ENCODE measurements around the gene CYP39A1.

Gene CYP39A1

GRCh38 chr6:46525583-46525982, 127.0 kb downstream of the CYP39A1 start:
- Histone ChIP-seq H3K79me2 (ENCODE audit: insufficient read depth, low read depth) (no peaks in the 10 kb centered on the region), H3K4me3 (IDR thresholded peaks at IDR 0.05; ENCODE audit: insufficient read depth, low read depth, low read length) (no peak overlapping the region), H4K20me1 (ENCODE audit: insufficient read depth) (no peaks in the 10 kb centered on the region), H3K27ac (no peak overlapping the region), H2AFZ (ENCODE audit: low read depth) (no peak overlapping the region), H3K4me2 (no peak overlapping the region), H3K27me3 (ENCODE audit: insufficient read depth, low read depth) (no peaks in the 10 kb centered on the region), H3K9ac (no peak overlapping the region), H3K36me3 (ENCODE audit: insufficient read depth) (no peaks in the 10 kb centered on the region), H3K4me1 (ENCODE audit: low read depth, poor library complexity, severe bottlenecking) (no peaks in the 10 kb centered on the region)
- TF ChIP-seq, protein P1, sequence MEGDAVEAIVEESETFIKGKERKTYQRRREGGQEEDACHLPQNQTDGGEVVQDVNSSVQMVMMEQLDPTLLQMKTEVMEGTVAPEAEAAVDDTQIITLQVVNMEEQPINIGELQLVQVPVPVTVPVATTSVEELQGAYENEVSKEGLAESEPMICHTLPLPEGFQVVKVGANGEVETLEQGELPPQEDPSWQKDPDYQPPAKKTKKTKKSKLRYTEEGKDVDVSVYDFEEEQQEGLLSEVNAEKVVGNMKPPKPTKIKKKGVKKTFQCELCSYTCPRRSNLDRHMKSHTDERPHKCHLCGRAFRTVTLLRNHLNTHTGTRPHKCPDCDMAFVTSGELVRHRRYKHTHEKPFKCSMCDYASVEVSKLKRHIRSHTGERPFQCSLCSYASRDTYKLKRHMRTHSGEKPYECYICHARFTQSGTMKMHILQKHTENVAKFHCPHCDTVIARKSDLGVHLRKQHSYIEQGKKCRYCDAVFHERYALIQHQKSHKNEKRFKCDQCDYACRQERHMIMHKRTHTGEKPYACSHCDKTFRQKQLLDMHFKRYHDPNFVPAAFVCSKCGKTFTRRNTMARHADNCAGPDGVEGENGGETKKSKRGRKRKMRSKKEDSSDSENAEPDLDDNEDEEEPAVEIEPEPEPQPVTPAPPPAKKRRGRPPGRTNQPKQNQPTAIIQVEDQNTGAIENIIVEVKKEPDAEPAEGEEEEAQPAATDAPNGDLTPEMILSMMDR (conservative IDR thresholded peaks at IDR 0.05; ENCODE audit: low read depth, low read length), result no peak

GRCh38 chr6:46521464-46521971, 131.1 kb downstream of the CYP39A1 start:
- Histone ChIP-seq H3K4me1 (ENCODE audit: low read depth, poor library complexity, severe bottlenecking) (no peaks in the 10 kb centered on the region), H3K79me2 (ENCODE audit: insufficient read depth, low read depth) (no peaks in the 10 kb centered on the region), H3K9ac (no peak overlapping the region), H3K27me3 (ENCODE audit: insufficient read depth, low read depth) (no peaks in the 10 kb centered on the region), H3K4me3 (IDR thresholded peaks at IDR 0.05; ENCODE audit: insufficient read depth, low read depth, low read length) (no peak overlapping the region), H2AFZ (ENCODE audit: low read depth) (no peak overlapping the region), H3K27ac (no peak overlapping the region), H4K20me1 (ENCODE audit: insufficient read depth) (no peaks in the 10 kb centered on the region), H3K4me2 (no peak overlapping the region), H3K36me3 (ENCODE audit: insufficient read depth) (no peaks in the 10 kb centered on the region)
- TF ChIP-seq, protein P1 (conservative IDR thresholded peaks at IDR 0.05; ENCODE audit: low read depth, low read length), result no peak

- Histone ChIP-seq H3K36me3 (ENCODE audit: insufficient read depth) (no peaks in the 10 kb centered on the region), H3K27ac (no peak overlapping the region), H3K4me3 (IDR thresholded peaks at IDR 0.05; ENCODE audit: insufficient read depth, low read depth, low read length) (no peak overlapping the region), H3K9ac (no peak overlapping the region), H3K4me2 (no peak overlapping the region), H4K20me1 (ENCODE audit: insufficient read depth) (no peaks in the 10 kb centered on the region), H2AFZ (ENCODE audit: low read depth) (no peak overlapping the region), H3K4me1 (ENCODE audit: low read depth, poor library complexity, severe bottlenecking) (no peaks in the 10 kb centered on the region), H3K79me2 (ENCODE audit: insufficient read depth, low read depth) (no peaks in the 10 kb centered on the region), H3K27me3 (ENCODE audit: insufficient read depth, low read depth) (no peaks in the 10 kb centered on the region)
- TF ChIP-seq, protein P1 (conservative IDR thresholded peaks at IDR 0.05; ENCODE audit: low read depth, low read length), result no peak
These were observed 135.4 kb downstream of the CYP39A1 start for GRCh38 chr6:46517202-46517601.

GRCh38 chr6:46513533-46513932, 139.1 kb downstream of the CYP39A1 start:
- no peaks in the 10 kb centered on the region for H3K79me2 ChIP-seq (ENCODE audit: insufficient read depth, low read depth)

More at GRCh38 chr6:46513533-46513932, 139.1 kb downstream of the CYP39A1 start:
- H4K20me1 ChIP-seq (ENCODE audit: insufficient read depth), result no peaks in the 10 kb centered on the region
- H3K9ac ChIP-seq, result no peak overlapping the region
- H2AFZ ChIP-seq (ENCODE audit: low read depth), result no peak overlapping the region
- H3K27ac ChIP-seq, result no peak overlapping the region
- H3K27me3 ChIP-seq (ENCODE audit: insufficient read depth, low read depth), result no peaks in the 10 kb centered on the region
- H3K4me2 ChIP-seq, result no peak overlapping the region
- TF ChIP-seq, protein P1 (conservative IDR thresholded peaks at IDR 0.05; ENCODE audit: low read depth, low read length), result no peak
- H3K4me1 ChIP-seq (ENCODE audit: low read depth, poor library complexity, severe bottlenecking), result no peaks in the 10 kb centered on the region
- H3K4me3 ChIP-seq (IDR thresholded peaks at IDR 0.05; ENCODE audit: insufficient read depth, low read depth, low read length), result no peak overlapping the region
- no peaks in the 10 kb centered on the region for H3K36me3 ChIP-seq (ENCODE audit: insufficient read depth)

Data from KMS-11 (cell line).